ENCODE results near the gene MBNL2. TPM values are rescaled to one million over a fixed set of nuclear protein-coding genes. Genes with fewer than 3 reads are reported as not detected.

The MBNL2 gene
- total RNA-seq, 2 experiments from 2014 or later: 2.7 to 7.4 TPM

DNA sequence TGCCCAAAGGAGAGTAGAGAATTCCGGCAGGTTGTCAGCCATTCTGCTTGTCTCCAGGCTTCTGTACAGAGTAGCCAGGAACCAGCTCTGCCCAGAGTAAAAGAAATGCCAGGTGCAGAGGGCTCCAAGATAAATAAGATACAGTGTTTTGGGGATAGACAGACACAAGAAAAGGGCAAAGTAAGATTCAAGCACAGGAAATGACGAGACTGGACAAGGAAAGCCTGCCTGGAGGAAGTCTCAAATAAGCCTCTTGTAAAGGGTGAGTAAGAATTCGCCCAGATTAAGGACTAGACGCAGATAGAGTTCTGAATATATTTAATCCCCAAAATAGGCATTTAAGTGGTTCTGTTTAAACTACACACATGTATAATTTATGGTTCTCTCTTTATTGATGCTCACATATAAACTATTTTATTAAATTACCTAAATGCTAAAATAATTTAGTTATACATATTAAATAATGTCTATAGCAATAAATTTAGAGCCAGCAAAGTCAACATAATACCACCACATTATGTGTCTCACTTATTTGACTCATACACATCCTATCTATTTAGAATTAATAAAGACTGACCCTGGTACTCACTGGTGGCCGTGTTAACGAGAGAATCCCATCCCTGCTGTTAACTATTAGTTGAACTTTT lies 113.5 kb downstream of the MBNL2 start:
- ChIA-PET CTCF (ENCODE audit: unreplicated experiment) (no interaction called here), POLR2A (interaction anchor here (0.6 kb wide), 1 partner anchor 12 kb away, joined by 4 read pairs; no protein-coding TSS in a partner anchor)
- no TSS peak for BruUV-seq (replicated peaks)
- TF ChIP-seq EZH2phosphoT487 (IDR thresholded peaks at IDR 0.05; ENCODE audit: borderline replicate concordance, low read depth, low read length): no peak
- TF ChIP-seq, protein P1, sequence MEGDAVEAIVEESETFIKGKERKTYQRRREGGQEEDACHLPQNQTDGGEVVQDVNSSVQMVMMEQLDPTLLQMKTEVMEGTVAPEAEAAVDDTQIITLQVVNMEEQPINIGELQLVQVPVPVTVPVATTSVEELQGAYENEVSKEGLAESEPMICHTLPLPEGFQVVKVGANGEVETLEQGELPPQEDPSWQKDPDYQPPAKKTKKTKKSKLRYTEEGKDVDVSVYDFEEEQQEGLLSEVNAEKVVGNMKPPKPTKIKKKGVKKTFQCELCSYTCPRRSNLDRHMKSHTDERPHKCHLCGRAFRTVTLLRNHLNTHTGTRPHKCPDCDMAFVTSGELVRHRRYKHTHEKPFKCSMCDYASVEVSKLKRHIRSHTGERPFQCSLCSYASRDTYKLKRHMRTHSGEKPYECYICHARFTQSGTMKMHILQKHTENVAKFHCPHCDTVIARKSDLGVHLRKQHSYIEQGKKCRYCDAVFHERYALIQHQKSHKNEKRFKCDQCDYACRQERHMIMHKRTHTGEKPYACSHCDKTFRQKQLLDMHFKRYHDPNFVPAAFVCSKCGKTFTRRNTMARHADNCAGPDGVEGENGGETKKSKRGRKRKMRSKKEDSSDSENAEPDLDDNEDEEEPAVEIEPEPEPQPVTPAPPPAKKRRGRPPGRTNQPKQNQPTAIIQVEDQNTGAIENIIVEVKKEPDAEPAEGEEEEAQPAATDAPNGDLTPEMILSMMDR (conservative IDR thresholded peaks at IDR 0.05; ENCODE audit: low read length): no peak
- no peaks in the 10 kb centered on the region for H3K4me1 ChIP-seq (ENCODE audit: insufficient read depth, low read length, poor library complexity, severe bottlenecking)
- no peak overlapping the region for H2AFZ ChIP-seq (ENCODE audit: low read length)
- H3K4me3 ChIP-seq (ENCODE audit: low read depth, low read length, poor library complexity, severe bottlenecking): no peak overlapping the region
- no peaks in the 10 kb centered on the region for H3K9me3 ChIP-seq (ENCODE audit: low read length)
- intact Hi-C loops (cut with micrococcal nuclease; ENCODE audit: unreplicated experiment): no loop called here
- DNase-seq (ENCODE audit: low spot score): no peak
- H3K27ac ChIP-seq (ENCODE audit: low read depth, low read length, poor library complexity, severe bottlenecking): no peak overlapping the region
- H3K79me2 ChIP-seq (ENCODE audit: insufficient read depth, low read depth, low read length): no peaks in the 10 kb centered on the region
- no peaks in the 10 kb centered on the region for H4K20me1 ChIP-seq (ENCODE audit: insufficient read depth, low read length)
- H3K9me2 ChIP-seq (ENCODE audit: insufficient read depth, low read length): no peaks in the 10 kb centered on the region
- H3K4me2 ChIP-seq (ENCODE audit: low read length): no peak overlapping the region
- no peaks in the 10 kb centered on the region for H3K36me3 ChIP-seq (ENCODE audit: insufficient read depth, low read length)

DNA sequence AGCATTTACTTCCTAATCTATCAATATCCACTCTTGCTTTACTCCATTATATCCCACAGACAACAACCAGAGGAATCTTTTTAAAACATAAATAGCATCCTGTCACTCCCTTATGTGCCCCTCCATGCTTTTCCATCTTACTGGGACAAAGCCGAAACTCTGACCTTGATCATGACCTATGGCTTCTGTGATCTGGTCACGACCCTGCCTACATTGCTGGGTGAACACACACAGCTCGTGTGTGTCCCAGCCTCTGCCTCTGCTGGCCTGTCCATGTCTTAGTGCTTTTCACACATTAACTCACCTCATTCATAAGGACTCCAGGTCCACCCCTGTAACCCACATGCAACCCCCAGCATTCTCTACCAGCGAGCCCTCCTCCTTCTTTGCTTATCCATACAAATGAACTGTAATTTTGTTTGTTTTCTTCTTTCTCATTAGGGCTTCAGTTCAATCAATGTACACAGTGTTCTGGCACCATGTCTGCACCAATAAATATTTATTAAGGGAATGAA lies 115.9 kb downstream of the MBNL2 start:
- ChIA-PET POLR2A (no interaction called here), CTCF (ENCODE audit: unreplicated experiment) (no interaction called here)
- Histone ChIP-seq H3K36me3 (ENCODE audit: insufficient read depth, low read length) (no peaks in the 10 kb centered on the region), H3K79me2 (ENCODE audit: insufficient read depth, low read depth, low read length) (no peaks in the 10 kb centered on the region), H3K27ac (ENCODE audit: low read depth, low read length, poor library complexity, severe bottlenecking) (no peak overlapping the region), H3K9me2 (ENCODE audit: insufficient read depth, low read length) (no peaks in the 10 kb centered on the region), H4K20me1 (ENCODE audit: insufficient read depth, low read length) (no peaks in the 10 kb centered on the region), H3K4me1 (ENCODE audit: insufficient read depth, low read length, poor library complexity, severe bottlenecking) (no peaks in the 10 kb centered on the region), H3K4me3 (ENCODE audit: low read depth, low read length, poor library complexity, severe bottlenecking) (no peak overlapping the region), H2AFZ (ENCODE audit: low read length) (no peak overlapping the region), H3K4me2 (ENCODE audit: low read length) (no peak overlapping the region), H3K9me3 (ENCODE audit: low read length) (no peaks in the 10 kb centered on the region)
- DNase-seq (ENCODE audit: low spot score): no peak
- TF ChIP-seq, protein P1 (conservative IDR thresholded peaks at IDR 0.05; ENCODE audit: low read length): no peak
- no peak for TF ChIP-seq EZH2phosphoT487 (IDR thresholded peaks at IDR 0.05; ENCODE audit: borderline replicate concordance, low read depth, low read length)
- intact Hi-C loops (cut with micrococcal nuclease; ENCODE audit: unreplicated experiment): no loop called here
- BruUV-seq (replicated peaks): no TSS peak

DNA sequence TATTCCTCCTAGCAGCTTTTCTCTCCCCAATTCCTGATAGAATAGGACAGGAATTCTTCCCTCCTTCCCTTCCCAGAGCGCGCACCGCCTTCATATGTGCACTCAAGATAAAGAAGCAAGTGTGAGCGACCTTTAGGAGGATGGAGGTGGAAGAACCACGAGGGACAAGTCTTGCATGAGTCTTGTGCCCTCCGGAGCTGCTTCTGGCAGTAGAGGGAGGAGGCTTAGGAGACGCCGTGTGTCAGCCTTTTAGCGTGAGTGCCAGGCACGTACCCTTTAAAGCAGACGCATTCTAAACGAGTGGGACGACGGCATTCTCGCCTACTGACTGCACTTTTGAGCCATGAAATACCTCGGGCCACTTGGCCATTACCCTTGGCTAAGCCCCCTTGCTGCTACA lies 116.4 kb downstream of the MBNL2 start:
- no peaks in the 10 kb centered on the region for H3K9me3 ChIP-seq (ENCODE audit: low read length)
- CTCF ChIA-PET (ENCODE audit: unreplicated experiment): no interaction called here

More for the DNA sequence above, 116.4 kb downstream of the MBNL2 start:
- no peak for DNase-seq (ENCODE audit: low spot score)
- no peak for TF ChIP-seq EZH2phosphoT487 (IDR thresholded peaks at IDR 0.05; ENCODE audit: borderline replicate concordance, low read depth, low read length)
- TF ChIP-seq, protein P1 (conservative IDR thresholded peaks at IDR 0.05; ENCODE audit: low read length): no peak
- no peak overlapping the region for H2AFZ ChIP-seq (ENCODE audit: low read length)
- H3K79me2 ChIP-seq (ENCODE audit: insufficient read depth, low read depth, low read length): no peaks in the 10 kb centered on the region
- no peak overlapping the region for H3K4me2 ChIP-seq (ENCODE audit: low read length)
- no peaks in the 10 kb centered on the region for H3K36me3 ChIP-seq (ENCODE audit: insufficient read depth, low read length)
- BruUV-seq (replicated peaks): no TSS peak
- H3K4me1 ChIP-seq (ENCODE audit: insufficient read depth, low read length, poor library complexity, severe bottlenecking): no peaks in the 10 kb centered on the region
- intact Hi-C loops (cut with micrococcal nuclease; ENCODE audit: unreplicated experiment): no loop called here
- H3K27ac ChIP-seq (ENCODE audit: low read depth, low read length, poor library complexity, severe bottlenecking): no peak overlapping the region
- no peaks in the 10 kb centered on the region for H3K9me2 ChIP-seq (ENCODE audit: insufficient read depth, low read length)
- no peaks in the 10 kb centered on the region for H4K20me1 ChIP-seq (ENCODE audit: insufficient read depth, low read length)
- POLR2A ChIA-PET: no interaction called here
- no peak overlapping the region for H3K4me3 ChIP-seq (ENCODE audit: low read depth, low read length, poor library complexity, severe bottlenecking)

All from OCI-LY7 (cell line).